Gastroesophageal sphincter (tissue), 3 donors: Measurements from ENCODE around the gene TSPAN13.

Source experiments
- POLR2AphosphoS5 ChIP-seq: sonication (generic); formaldehyde crosslinking; IDR thresholded peaks from one replicate; pipeline ENCODE4 v1.6.1; 2017; ENCODE audit warnings: antibody characterized with exemption
- TF ChIP-seq, protein P1 (sequence below), 4 experiments: fragments of 200-600 bp in 2 of 4; fragments of 450-650 bp in 2 of 4; sonication (generic) in 1 of 4; IDR thresholded peaks; one replicate each; pipeline ENCODE4 v1.5.1; 2017 to 2019; ENCODE audit warnings: antibody characterized with exemption in 4 of 4, mild to moderate bottlenecking in 2 of 4, moderate library complexity in 2 of 4

- no peak for TF ChIP-seq POLR2AphosphoS5
- TF ChIP-seq, protein P1, sequence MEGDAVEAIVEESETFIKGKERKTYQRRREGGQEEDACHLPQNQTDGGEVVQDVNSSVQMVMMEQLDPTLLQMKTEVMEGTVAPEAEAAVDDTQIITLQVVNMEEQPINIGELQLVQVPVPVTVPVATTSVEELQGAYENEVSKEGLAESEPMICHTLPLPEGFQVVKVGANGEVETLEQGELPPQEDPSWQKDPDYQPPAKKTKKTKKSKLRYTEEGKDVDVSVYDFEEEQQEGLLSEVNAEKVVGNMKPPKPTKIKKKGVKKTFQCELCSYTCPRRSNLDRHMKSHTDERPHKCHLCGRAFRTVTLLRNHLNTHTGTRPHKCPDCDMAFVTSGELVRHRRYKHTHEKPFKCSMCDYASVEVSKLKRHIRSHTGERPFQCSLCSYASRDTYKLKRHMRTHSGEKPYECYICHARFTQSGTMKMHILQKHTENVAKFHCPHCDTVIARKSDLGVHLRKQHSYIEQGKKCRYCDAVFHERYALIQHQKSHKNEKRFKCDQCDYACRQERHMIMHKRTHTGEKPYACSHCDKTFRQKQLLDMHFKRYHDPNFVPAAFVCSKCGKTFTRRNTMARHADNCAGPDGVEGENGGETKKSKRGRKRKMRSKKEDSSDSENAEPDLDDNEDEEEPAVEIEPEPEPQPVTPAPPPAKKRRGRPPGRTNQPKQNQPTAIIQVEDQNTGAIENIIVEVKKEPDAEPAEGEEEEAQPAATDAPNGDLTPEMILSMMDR (IDR thresholded peaks at IDR 0.05): no peak
These were observed 33.9 kb upstream of the TSPAN13 start for GRCh38 chr7:16719699-16720098.
